ENCODE results near the gene GHR.
"Not testable (repeated sequence)": the region's sequence is repeated elsewhere in the genome, so short reads cannot be mapped to it uniquely, and the experiment has no call there.

Gene GHR

GRCh38 chr5:42569953-42570548 is 146.8 kb downstream of the GHR start:
- no peak for DNase-seq (ENCODE audit: low spot score)

DNA sequence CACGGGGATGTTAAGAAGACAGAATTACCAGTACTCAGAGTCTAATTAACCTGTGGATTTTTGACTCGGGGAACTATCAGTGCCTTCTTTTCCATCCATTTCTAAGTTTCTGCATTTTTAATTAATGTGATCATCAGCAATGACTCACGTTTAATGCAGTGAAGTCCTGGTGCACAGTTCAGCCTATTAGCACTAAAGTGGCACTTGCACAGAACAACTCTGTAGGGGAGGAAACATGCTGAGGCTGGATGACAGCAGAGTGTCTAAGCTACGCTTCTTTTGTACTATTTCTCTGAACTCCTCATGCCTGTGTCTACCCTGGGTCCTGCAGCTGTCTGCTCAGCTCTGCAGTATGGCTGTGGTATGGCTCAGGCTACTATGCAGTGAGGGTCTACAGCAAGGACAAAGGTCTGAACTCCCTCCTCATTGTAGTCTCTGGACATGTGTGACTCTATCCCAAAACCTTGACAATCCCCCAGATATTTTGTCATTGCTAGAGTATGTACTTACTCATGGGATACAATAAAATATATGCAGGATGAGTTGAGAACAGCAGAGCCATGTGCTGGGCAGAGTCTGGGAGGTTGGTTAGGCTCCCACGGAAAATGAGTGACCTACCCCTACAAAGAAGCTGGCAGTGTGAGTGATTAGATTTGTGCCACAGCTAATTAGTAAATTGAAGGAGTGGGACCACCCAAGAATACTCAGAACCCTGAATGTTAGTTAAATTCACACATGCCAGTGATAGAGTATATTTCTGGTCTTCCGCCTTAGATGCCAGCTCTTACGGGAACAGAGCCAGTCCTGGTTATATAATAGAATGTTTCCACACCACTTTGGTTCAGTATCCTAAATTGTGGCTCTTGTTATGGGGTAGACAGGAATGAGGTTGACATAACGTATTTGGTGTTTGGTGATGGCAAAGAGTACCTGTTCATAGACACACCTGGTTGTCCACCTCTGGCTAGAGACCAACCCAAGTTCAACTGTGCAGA is 148.0 kb downstream of the GHR start:
- DNase-seq (ENCODE audit: low spot score), result peak; percentile 22

- no peak for DNase-seq (ENCODE audit: low spot score)
Observed at GRCh38 chr5:42572313-42572712, 149.1 kb downstream of the GHR start.

DNA sequence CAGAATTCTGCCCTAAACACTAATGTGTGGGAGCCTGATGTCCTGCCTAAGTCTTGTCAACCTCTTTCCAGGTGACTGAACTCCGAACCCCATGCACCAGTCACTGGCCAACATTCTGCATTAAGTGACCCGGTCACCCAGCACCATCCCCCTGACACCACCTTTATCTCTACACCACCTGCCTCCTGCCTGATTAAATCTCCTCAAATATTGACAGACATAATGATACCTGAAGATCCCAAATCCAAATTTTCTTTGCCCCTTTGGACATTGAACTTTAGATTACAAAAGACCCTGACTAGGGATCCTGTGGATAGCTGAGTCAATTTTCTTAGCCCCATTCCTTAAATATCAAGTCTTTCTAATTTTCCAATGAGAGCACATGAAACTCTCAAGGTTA is 150.1 kb downstream of the GHR start:
- no peak for DNase-seq (ENCODE audit: low spot score)

GRCh38 chr5:42575914-42576313 is 152.7 kb downstream of the GHR start:
- not testable (repeated sequence) for DNase-seq (ENCODE audit: low spot score)

DNA sequence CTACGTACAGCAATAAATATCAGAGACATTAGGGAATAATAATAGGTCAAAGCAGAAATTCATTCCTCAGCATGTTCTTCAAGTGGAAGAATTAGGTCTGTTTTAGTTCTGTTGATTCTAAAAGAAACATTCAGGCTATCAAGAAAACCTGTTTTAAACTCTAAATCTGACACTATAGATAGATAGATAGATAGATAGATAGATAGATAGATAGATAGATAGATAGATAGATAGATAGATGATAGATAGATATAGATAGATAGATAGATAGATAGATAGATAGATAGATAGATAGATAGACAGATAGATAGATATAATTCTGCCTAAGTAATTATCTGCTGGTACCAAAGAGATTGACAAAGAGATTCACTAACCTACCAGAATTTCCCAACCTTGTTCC is 155.7 kb downstream of the GHR start:
- DNase-seq (ENCODE audit: low spot score), result not testable (repeated sequence)

DNA sequence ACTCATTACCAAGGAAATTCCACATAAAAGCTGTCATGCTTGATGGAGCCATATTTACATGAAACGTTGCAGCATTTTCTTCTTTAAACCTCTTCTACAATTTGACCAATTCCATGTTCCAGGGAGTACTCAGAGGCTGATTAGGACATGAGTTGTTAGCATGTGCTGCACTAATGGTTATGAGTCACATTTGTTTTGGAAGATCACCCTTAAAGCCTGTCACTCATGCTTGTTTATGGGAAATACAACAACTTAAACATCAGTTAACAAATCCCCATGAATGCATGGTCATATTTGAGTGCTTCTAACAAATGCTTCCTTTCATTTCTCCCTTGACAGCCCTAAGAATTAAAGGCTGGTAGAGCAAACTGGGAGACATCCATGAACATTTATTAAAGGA is 156.1 kb downstream of the GHR start:
- DNase-seq (ENCODE audit: low spot score), result peak; percentile 3

- no peak for DNase-seq (ENCODE audit: low spot score)
Observed at GRCh38 chr5:42581845-42582244, 158.6 kb downstream of the GHR start.

DNA sequence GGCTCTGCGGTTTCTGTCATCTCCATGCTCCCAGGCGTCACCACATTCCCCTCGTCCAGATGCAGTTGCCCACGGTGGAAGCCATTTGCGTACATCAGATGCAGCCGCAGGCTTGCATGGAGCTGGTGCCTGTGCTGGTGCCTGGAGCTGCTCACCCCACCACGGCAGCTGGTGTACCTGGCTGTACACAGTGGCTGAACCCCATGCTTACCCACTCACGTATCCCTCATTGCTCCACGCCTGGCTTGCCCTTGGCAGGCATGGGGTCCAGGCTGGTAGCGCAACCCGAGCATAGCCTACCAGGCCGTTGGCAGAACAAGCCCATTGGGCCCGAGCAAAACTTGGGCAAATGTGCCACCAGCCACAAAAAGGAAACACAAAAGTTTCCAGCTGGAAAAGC is 159.5 kb downstream of the GHR start:
- no peak for DNase-seq (ENCODE audit: low spot score)

DNA sequence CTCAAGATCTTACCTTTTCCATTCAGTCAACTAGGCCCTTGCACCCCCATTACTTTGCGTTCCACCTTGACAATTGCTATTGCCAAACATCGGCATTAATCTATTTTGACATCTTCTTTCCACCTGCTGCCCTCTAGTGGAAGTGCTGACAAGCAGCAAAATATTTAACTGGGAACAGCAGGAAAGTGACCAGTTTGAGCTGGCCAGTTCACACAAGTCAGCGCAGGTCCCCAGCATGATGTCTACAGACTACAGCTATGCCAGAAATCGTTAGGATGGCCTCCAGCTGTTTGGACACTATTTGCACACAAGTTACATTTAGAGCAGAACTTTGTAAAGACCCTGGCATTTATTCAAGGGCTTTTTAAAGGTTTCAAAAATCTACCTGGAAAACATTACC is 160.1 kb downstream of the GHR start:
- peak; percentile 62 for DNase-seq (ENCODE audit: low spot score)

GRCh38 chr5:42586625-42587024 is 163.4 kb downstream of the GHR start:
- no peak for DNase-seq (ENCODE audit: low spot score)

DNA sequence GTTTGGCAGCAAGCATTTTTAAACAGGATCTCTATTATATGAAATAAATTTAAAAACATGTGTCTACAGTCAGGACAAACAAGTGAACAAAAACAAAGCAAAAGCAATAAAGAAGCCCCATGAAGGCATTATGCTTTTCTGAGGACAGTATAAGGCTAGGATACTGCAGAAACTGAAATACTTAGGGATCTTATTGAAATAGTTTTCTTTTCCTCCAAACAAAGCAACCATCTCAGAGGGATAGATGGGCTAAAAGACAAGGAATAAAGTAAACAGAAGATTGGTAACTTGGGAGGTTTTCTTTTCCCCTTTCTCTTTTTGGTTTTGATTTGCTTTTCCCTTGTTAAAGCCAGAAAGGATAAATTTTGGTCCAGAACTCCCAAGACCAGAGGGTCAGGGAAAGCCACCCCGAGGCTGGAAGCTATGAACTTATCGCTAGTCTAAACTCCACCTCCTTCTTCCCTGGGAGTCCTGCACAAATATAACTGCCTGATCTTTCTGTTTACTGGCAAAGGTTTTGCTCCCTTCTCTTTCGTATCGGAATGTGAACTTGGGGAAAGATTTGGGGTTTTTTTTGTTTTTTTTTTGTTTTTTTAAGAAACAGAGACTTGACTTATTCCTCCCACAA is 164.0 kb downstream of the GHR start:
- DNase-seq (ENCODE audit: low spot score), result no peak

- DNase-seq (ENCODE audit: low spot score), result no peak
Observed at GRCh38 chr5:42590566-42590965, 167.3 kb downstream of the GHR start.

GRCh38 chr5:42591015-42591414 is 167.8 kb downstream of the GHR start:
- no peak for DNase-seq (ENCODE audit: low spot score)

DNA sequence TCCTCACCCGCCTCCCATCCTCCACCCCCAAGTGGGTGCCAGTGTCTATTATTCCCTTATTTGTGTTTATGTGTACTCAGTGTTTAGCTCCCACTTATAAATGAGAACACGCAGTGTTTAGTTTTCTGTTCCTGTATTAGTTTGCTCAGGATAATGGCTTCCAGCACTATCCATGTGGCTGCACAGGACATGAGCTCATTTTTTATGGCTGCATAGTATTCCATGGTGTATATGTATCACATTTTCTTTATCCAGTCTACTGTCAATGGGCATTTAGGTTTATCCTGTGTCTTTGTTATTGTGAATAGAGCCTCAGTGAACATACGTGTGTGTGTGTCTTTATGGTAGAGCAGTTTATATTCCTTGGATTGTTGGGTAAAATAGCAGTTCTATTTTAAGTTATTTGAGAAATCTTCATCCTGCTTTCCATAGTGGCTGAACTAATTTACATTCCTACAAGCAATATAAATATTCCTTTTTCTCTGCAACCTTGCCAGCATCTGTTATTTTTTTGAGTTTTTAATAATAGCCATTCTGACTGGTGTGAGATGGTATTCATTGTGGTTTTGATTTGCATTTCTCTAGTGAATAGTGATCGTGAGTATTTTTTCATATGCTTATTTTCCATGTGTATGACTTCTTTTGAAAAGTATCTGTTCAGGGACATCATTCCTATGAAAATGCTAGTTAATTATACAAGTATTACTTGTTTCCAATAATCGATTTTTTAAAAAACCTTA is 169.3 kb downstream of the GHR start:
- no peak for DNase-seq (ENCODE audit: low spot score)

DNA sequence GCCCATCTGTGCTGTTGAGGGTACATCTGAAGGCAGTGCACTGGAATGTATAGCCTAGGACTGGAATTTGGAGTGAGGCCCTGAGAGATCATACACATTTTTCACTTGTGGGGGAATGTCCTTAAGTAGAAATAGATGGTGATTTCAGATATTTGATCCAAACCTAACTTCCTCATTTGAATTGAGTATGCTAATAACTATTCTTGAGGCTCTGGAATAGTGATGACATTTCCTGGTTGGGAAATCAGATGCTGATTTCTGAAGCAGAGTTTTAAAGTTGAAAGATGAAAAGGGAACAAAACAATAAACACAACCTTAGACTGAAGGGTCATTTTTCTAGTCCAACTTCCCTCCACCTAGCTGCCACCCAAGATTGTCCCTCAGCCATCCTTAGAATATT is 170.4 kb downstream of the GHR start:
- DNase-seq (ENCODE audit: low spot score), result no peak

- no peak for DNase-seq (ENCODE audit: low spot score)
Observed at GRCh38 chr5:42595597-42595996, 172.4 kb downstream of the GHR start.

GRCh38 chr5:42596817-42597216 is 173.6 kb downstream of the GHR start:
- DNase-seq (ENCODE audit: low spot score), result no peak

DNA sequence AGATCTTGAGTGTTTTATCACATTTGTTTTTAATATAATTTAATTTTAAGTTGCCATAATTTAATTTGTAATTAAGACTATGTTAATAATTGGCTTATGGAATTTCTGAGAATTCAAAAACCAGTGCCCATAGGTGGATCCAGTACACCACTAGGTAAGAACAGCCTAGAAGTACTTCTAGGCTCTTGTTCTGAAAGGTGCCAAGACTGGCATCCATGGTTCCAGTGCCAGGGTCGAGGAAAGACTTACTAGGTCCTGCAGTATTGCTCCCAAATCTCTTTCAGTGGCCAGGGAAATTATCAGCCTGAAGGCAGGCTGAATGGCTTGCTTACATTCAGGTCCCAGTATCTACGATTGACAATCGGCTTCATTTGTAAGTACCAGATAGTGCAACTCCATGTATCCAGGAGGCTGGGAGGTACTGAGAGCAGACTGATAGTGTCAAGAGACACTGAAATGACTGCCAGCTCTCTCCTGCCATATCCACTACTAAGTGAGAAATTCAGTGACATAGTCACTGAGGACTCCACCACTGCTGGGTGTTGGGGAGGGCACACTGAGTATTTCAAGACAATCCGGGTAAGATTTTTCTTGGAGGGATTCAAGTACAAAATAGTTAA is 174.2 kb downstream of the GHR start:
- no peak for DNase-seq (ENCODE audit: low spot score)

DNA sequence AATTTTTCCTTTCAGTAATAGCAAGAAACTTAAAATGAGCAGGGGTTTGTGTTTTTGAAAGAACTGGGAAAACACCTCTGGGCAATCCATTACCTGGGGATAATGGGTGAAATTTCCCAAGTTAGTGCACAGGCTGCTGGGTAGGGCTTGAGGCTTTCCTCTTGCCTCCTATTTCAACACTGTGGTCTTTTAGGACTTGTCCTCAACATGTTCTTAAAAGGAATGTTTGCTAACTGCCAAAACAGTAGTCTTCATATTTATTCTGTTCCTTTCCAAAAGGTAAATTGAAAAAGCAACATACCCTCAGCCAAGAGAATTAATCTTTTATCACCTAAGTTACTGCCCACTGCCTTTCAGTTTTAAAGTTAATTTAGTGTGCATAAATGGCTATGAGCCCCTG is 175.1 kb downstream of the GHR start:
- no peak for DNase-seq (ENCODE audit: low spot score)

GRCh38 chr5:42599106-42599505 is 175.9 kb downstream of the GHR start:
- DNase-seq (ENCODE audit: low spot score), result no peak

DNA sequence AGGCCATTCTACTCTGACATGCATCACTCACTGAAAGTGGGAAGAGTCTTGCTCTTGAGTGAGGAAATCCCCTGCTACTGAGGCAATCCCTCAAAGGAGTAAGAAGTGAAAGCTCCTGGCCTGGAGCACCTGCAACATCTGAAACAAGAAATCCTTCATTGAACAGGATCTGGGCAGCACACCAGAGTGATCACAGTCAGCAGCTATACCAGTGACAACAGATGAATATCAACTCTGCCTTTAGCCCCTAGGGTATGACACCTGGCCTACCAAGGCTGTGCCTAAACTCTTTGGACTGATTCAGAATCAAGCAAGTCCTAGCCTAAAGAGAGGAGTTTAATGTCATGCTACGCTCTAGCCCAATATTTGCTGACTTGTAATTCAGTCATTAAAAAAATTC is 177.2 kb downstream of the GHR start:
- DNase-seq (ENCODE audit: low spot score), result no peak

Measured in kidney tubule cell (primary cell).